ENCODE results near the gene PCNP.
"Not testable (repeated sequence)": the region's sequence is repeated elsewhere in the genome, so short reads cannot be mapped to it uniquely, and the experiment has no call there.

PCNP gene

DNA sequence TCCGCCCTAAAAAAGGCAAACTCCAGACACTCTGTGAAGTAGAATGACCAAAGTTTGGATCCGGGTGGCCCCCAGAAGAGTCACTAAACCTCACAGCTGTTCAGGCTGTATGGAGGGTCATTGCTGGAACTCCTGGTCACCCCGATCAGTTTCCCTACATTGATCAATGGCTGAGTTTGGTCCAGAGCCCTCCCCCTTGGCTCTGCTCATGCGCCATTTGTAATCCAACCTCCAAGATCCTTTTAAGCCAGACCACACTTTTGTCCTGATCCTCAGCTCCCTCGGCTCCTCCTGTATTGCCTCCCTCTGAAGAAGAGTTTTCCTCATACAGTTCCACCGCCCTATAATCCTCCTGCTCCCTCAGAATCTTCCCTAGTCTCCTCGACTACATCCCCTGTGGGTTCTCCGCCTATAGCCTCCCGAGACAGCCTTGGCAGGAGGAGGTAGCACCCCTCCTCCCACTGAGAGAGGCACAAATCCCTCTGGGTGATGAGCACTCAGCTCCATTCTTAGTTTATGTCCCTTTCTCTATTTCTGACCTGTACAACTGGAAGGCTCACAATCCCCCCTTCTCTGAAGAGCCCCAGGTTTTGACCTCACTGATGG, 60.7 kb downstream of the PCNP start:
- no peak for DNase-seq

DNA sequence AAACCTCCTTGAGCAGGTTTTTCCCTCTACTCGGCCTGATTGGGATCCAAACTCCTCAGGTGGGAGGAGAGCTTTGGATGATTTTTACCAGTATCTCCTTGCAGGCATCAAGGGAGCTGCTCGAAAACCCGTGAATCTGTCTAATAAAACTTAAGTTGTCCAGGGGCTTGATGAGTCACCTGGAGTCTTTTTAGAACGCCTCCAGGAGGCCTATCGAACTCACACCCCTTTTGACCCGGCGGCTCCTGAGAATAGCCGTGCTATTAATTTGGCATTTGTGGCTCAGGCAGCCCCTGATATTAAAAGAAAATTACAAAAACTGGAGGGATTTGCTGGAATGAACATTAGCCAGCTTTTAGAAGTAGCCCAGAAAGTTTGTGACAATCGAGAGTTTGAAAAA, 61.4 kb downstream of the PCNP start:
- DNase-seq, result no peak

DNA sequence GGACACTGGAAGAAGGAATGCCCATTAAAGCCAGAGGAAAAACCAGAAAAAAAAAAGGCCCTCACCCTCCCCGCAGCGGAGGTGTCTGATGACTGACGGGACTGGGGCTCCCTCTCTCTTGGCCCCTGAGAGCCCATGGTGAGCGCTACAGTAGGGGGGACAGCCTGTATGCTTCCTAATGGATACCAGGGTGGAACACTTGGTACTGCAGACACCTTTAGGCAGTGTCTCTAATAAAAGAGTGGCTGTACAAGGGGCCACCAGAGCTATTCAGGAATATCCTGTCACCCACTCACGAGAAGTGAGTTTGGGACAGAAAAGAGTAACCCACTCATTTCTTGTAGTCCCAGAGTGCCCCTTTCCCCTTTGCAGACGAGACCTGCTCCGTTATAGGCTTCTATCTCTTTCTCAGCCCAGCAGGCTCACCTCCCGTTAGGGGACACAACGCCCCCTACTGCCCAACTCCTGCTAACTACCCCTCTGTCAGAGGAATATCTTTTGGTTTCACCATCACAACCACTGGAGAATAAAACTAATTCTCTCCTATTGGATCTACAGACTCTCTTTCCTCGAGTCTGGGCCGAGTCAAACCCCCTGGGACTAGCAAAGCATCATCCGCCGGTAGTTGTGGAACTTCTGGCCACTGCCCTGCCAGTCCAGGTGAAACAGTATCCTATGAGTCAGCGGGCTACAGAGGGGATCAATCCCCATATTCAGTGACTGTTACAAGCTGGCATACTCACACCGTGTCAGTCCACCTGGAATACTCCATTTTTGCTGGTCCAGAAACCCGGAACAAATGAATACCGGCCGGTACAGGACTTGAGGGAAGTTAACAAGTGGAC, 62.2 kb downstream of the PCNP start:
- DNase-seq, result peak; percentile 79 to 84

DNA sequence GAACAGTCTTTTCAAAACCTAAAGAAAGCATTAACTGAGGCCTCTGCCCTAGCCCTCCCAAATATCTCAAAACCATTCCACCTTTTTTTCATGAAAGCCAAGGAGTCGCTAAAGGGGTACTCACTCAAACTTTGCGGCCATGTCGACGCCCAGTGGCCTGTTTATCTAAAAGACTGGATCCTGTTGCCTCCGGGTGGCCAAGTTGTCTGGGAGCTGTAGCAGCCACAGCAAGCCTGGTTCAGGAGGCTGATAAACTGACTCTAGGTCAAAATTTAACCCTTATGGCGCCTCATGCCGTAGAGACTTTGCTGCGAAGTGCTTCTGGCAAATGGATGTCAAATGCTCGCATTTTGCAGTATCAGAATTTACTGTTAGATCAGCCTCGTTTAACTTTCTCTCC, 63.5 kb downstream of the PCNP start:
- DNase-seq, result no peak

DNA sequence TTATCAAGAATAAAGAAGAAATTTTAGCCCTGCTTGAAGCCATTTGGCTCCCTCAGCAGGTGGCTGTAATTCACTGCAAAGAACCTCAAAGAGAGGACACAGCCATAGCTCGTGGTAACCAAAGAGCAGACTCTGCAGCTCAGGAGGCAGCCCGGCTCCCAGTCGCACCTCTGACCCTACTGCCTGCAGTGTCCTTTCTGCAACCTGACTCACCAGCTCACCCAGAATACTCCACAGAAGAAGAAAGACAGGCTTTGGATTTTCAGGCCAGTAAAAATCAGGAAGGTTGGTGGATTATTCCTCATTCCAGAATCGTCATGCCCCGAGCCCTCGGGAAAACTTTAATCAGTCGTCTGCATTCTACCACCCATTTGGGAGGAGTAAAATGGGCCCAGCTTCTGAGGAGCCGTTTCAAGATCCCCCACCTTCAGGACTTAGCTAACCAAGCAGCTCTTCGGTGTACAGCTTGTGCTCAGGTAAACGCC, 64.3 kb downstream of the PCNP start:
- no peak for DNase-seq

DNA sequence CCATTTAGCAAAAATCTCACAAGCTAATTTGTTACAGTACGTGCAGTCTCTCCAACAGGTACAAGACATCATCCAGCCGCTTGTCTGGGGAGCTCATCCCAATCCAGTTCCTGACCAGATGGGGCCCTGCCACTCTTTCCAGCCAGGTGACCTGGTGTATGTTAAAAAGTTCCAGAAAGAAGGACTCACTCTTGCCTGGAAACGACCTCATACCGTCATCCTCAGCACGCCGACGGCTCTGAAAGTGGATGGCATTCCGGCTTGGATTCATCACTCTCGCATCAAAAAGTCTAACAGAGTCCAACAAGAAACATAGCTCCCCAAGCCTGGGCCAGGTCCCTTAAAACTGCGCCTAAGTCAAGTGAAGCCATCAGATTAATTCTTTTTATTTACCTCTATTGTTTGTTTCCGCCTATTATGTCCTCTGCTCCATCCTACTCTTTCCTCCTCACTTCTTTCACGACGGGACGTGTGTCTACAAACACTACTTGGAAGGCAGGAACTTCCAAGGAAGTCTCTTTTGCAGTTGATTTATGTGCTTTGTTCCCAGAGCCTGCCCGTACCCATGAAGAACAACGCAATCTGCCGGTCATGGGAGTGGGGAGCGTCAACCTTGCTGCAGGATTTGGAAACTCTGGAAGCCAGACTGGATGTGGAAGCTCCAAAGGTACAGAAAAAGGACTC, 65.4 kb downstream of the PCNP start:
- DNase-seq, result no peak

DNA sequence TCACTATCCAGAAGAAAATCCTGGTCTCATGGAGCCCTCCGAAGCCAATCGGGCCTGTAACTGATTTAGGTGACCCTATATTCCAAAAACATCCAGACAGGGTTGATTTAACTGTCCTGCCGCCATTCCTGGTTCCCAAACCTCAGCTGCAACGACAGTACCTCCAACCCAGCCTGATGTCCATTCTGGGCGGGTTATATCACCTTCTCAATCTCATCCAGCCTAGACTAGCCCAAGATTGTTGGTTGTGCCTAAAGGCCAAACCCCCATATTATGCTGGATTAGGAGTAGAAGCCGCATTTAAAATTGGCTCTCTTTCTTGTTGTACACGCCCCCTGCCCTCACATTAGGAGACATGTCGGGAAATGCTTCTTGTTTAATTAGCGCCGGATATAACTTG, 66.3 kb downstream of the PCNP start:
- DNase-seq, result no peak

DNA sequence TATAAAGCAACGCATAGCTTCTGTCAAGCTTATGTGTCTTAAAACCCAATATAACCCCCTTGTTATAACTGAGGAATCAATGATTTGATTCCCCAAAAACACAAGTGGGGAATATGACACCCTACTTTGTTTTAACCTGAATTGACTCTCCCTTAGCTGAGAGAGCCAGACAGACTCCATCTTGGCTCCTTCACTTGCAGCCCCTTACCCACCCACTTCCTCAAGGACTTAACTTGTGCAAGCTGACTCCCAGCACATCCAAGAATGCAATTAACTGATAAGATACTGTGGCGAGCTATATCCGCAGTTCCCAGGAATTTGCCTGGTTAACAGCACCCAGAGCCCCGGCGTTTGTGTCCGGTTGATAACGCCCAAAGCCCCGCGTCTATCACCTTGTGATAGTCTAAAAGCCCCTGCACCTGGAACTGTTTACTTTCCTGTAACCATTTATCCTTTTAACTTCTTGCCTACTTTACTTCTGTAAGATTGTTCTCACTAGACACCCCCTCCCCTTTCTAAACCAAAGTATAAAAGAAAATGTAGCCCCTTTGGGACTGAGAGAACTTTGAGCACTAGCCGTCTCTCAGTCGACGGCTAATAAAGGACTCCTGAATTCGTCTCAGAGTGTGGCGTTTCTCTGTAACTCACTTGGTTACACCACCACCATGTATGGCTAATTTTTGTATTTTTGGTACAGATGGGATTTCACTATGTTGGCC, 67.6 kb downstream of the PCNP start:
- not testable (repeated sequence) for DNase-seq

DNA sequence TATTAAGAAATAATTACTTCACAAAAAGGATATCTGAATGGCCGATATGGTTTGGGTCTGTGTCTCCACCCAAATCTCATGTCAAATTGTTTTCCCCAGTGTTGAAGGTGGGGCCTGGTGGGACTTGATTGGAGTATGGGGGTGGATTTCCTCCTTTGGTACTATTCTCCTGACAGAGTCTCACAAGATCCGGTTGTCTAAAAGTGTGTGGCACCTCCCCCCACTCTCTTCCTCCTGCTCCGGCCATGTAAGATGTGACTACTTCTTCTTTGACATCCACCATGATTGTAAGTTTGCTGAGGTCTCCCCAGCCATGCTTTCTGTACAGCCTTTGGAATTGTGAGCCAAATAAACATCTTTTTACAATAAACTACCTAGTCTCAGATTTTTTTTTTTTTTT, 68.5 kb downstream of the PCNP start:
- DNase-seq, result no peak

DNA sequence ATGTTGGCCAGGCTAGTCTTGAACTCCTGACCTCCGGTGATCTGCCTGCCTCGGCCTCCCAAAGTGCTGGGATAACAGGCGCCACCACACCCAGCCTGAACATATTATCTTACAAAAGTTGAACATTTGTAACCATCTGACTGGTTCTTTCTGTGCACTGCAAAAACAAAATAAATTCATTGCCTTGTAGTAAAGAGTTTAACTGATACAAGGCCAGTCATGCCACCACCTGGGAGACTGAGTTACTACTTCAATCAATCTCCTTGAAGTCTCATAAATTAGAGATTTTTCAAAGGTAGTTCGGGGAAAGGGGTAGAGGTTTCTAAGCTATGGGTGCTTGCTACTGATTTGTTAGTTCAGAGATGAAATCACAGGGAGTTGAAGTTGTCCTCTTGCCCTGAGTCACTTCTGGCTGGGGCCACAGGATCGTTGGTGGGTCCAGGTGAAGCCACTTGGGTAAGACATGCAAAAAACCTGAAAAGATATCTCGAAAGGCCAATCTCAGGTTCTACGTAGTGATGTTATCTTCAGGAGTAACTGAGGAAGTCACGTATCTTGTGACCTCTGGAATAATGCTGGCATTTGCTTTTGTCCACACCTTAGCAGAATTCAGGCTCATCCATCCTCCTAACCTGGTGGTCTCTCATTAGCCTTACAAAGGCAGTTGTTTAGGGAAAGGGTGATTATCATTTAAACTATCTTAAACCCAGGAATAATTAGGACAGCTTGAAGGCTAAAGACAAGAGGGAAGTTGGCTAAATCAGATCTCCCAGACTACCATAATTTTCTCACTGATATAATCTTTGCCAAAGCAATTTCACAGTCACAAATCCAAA, 69.2 kb downstream of the PCNP start:
- DNase-seq, result no peak

Measured in activated T-cell treated with anti-CD3 and anti-CD28 coated beads, Interleukin-2, amount 50 U/mL, for 48 hours (primary cell).